Chondrocyte (in vitro differentiated cells): Measurements from ENCODE around the gene ASTN2. TPM values are rescaled to one million over a fixed set of nuclear protein-coding genes. Genes with fewer than 3 reads are reported as not detected.

Experiments
- DNase-seq: peaks from one replicate; pipeline ENCODE4 v3.0.0; 2021; ENCODE audit warnings: mixed read lengths, low spot score
- H3K27ac Mint-ChIP-seq: one replicate; pipeline ENCODE4 v1.8.0; 2021; ENCODE audit warnings: mild to moderate bottlenecking, moderate library complexity, mixed read lengths; ENCODE audit not compliant: unreplicated experiment
- H3K27me3 Mint-ChIP-seq: 2 replicates; pipeline ENCODE4 v1.8.0; 2021; ENCODE audit warnings: low read depth, mixed read lengths
- H3K36me3 Mint-ChIP-seq: 2 replicates; pipeline ENCODE4 v1.8.0; 2021; ENCODE audit warnings: low read depth, mixed read lengths
- H3K4me1 Mint-ChIP-seq: 2 replicates; pipeline ENCODE4 v1.8.0; 2021; ENCODE audit warnings: low read depth, mild to moderate bottlenecking, mixed read lengths
- H3K4me3 Mint-ChIP-seq: one replicate; pipeline ENCODE4 v1.8.0; 2021; ENCODE audit warnings: mild to moderate bottlenecking, moderate library complexity, mixed read lengths; ENCODE audit not compliant: unreplicated experiment
- H3K9me3 Mint-ChIP-seq: 2 replicates; pipeline ENCODE4 v1.8.0; 2021; ENCODE audit warnings: low read depth, mixed read lengths
- total RNA-seq: library from RNA; stranded (reverse); gene quantifications from 3 replicates; pipeline ENCODE4 v1.2.1, GENCODE V29; 2021
- TF ChIP-seq, protein P1 (sequence below): fragments of 200-600 bp; sonication (generic); IDR thresholded peaks from 2 replicates; pipeline ENCODE4 v1.5.0; 2021; ENCODE audit warnings: antibody characterized with exemption, mild to moderate bottlenecking, moderate library complexity

Gene ASTN2
- total RNA-seq, 1 donor from 2014 or later, result 3.6 TPM

DNA sequence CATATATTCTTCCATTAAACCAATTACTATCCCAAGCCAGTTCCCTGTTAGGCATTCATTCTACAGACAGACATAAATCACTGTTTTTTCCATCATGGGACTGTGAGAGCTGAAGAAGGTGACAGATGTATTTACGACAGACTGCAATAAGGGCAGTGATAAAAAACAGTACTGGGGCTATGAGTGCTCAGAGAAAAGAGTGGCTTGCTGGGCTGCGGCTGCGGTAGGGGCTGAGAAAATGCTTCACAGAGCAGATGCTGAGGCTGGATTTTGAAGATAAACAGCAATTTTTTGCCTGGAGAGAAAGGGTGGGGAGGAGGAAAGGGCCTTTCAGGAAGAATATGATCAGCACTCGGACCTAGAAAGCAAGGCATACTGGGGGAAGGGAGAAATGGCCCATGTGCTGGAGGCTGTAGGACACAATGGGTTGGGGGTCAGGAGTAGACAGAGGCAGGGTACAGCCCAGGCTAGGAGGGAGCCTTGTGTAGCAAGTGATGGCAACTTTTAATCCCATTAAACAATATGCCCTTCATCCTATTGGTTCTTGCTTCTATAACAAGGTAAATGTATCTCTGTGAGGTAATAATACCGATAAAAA lies 279.3 kb downstream of the ASTN2 start:
- H3K4me3 Mint-ChIP-seq, result no peak overlapping the region
- DNase-seq, result no peak
- peaks cover 9% of the 10 kb centered on the region for H3K27me3 Mint-ChIP-seq
- TF ChIP-seq, protein P1, sequence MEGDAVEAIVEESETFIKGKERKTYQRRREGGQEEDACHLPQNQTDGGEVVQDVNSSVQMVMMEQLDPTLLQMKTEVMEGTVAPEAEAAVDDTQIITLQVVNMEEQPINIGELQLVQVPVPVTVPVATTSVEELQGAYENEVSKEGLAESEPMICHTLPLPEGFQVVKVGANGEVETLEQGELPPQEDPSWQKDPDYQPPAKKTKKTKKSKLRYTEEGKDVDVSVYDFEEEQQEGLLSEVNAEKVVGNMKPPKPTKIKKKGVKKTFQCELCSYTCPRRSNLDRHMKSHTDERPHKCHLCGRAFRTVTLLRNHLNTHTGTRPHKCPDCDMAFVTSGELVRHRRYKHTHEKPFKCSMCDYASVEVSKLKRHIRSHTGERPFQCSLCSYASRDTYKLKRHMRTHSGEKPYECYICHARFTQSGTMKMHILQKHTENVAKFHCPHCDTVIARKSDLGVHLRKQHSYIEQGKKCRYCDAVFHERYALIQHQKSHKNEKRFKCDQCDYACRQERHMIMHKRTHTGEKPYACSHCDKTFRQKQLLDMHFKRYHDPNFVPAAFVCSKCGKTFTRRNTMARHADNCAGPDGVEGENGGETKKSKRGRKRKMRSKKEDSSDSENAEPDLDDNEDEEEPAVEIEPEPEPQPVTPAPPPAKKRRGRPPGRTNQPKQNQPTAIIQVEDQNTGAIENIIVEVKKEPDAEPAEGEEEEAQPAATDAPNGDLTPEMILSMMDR, result no peak
- no peak overlapping the region for H3K27ac Mint-ChIP-seq
- H3K36me3 Mint-ChIP-seq, result no peaks in the 10 kb centered on the region
- H3K4me1 Mint-ChIP-seq, result no peaks in the 10 kb centered on the region
- H3K9me3 Mint-ChIP-seq, result no peaks in the 10 kb centered on the region

DNA sequence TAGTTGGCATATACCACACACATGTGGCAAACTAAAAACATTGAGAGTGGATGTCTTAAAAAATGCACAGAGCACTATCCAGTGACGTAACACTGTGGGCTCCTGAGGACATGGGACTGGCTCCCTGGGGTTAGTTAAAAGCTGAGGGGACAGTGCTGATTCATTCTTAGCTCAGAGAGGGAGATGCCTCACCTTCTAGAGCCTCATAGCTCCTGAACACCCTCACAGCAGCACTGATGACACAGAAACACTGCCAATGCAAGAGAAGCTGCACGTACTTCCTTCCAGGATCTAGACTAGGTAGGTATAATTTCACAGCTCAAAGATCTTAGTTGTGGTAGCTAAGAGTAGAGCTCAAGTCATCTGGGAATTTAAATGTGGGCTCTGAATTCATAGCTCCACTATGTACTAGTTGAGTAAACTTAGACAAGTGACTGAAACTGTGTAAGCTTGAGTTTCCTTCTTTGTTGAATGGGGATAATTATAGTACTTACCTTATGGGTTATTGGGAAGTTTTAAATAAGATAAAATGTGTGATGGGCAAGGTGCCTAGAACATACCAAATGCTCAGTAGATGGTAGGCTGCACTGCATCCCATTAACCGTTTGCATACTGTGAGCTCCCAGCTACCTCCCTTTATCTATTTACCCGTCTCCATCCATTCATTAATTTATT lies 279.9 kb downstream of the ASTN2 start:
- Mint-ChIP-seq H3K27ac (no peak overlapping the region), H3K27me3 (peaks cover 4% of the 10 kb centered on the region), H3K9me3 (no peaks in the 10 kb centered on the region), H3K36me3 (no peaks in the 10 kb centered on the region), H3K4me3 (no peak overlapping the region), H3K4me1 (no peaks in the 10 kb centered on the region)
- TF ChIP-seq, protein P1, result no peak
- DNase-seq, result no peak

DNA sequence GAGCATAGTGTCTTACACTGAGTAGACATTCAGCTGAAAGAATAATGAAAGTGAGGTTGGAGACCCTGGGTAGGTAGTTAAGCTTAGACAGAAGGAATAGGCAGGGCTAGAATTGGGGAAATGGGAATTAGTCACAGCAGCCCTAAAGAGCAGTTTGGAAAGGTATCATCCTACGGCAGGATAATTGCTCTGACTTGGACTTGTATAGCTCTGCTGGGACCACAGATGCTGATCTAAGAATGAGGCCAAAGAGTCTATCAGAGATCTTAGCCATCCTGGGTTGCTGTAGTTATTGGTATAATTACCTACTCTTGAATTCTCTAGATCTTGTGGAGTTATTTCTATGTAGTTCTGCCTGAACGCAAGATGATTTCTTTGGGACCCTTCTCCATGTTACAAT lies 288.0 kb downstream of the ASTN2 start:
- H3K4me1 Mint-ChIP-seq, result no peaks in the 10 kb centered on the region
- no peaks in the 10 kb centered on the region for H3K36me3 Mint-ChIP-seq
- H3K27me3 Mint-ChIP-seq, result peaks cover 4% of the 10 kb centered on the region
- no peaks in the 10 kb centered on the region for H3K9me3 Mint-ChIP-seq
- no peak overlapping the region for H3K27ac Mint-ChIP-seq
- DNase-seq, result no peak
- H3K4me3 Mint-ChIP-seq, result no peak overlapping the region
- TF ChIP-seq, protein P1, result no peak

DNA sequence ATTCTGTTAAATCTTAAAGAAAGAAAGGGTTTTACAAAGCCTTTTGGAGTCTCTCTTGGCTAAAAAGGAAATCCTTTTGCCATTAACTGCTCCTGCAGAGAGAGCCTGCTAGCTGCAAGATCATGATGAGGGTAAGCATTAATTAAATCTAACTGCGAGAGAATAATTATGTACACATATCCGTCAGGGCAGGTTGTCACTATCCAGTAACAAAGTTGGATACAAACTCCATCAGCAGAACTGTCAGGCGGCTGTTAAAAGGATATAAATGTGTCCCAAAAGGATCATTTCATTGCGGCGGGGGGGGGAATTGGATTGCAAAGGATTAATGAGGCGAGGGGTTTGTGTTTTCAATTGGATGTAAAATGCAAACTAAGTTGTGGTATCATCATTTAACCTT lies 289.3 kb downstream of the ASTN2 start:
- Mint-ChIP-seq H3K9me3 (peaks cover 2% of the 10 kb centered on the region), H3K36me3 (no peaks in the 10 kb centered on the region), H3K27me3 (peaks cover 4% of the 10 kb centered on the region), H3K4me3 (no peak overlapping the region), H3K4me1 (no peaks in the 10 kb centered on the region), H3K27ac (no peak overlapping the region)
- no peak for DNase-seq
- TF ChIP-seq, protein P1, result no peak

DNA sequence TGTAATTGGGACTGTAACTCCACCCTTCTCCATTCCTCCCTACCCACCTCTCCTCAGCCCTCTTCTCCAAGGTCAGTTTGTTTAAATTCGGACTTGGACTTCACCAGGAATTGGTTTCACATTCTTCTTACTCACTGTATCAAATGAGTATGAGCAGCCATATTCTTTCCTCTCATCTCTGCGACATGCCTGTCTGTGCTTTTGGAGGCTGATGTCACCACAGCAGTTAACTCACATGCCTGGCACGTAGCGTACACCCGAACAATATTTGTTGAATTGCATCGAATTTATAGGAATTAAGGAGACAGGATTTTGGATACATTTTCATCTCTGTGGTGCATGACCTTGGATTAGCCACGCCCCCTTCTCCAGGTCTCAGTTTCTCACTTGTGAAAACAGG lies 291.1 kb downstream of the ASTN2 start:
- H3K27me3 Mint-ChIP-seq, result peaks cover 4% of the 10 kb centered on the region
- TF ChIP-seq, protein P1, result no peak
- peaks cover 2% of the 10 kb centered on the region for H3K9me3 Mint-ChIP-seq
- no peaks in the 10 kb centered on the region for H3K36me3 Mint-ChIP-seq
- H3K27ac Mint-ChIP-seq, result no peak overlapping the region
- H3K4me1 Mint-ChIP-seq, result no peaks in the 10 kb centered on the region
- no peak overlapping the region for H3K4me3 Mint-ChIP-seq
- no peak for DNase-seq
